H1 (cell line): ENCODE measurements around the gene VIT. TPM values are rescaled to one million over a fixed set of nuclear protein-coding genes. Genes with fewer than 3 reads are reported as not detected.

Experiments
- CTCF ChIA-PET: fragments of 300-600 bp; sonication (Branson Sonifier 250); formaldehyde crosslinking; loops from one replicate; lab custom pipeline; 2021; ENCODE audit not compliant: partially characterized antibody; lab: Charles Lee
- POLR2A ChIA-PET: fragments of 300-600 bp; sonication (Branson Sonifier 250); formaldehyde crosslinking; loops from one replicate; lab custom pipeline; 2021; ENCODE audit warnings: inconsistent platforms; ENCODE audit not compliant: partially characterized antibody; lab: Charles Lee
- DNase-seq, 2 experiments: peaks; one replicate each; pipeline versions ENCODE4 v3.0.0 to v3.0.0-alpha.2; 2010 to 2022; ENCODE audit warnings: low spot score in 2 of 2, low read depth in 1 of 2, mixed read lengths in 1 of 2
- FAIRE-seq: peaks from 2 replicates; lab custom pipeline; 2011; peaks lifted over from hg19 to GRCh38; lab: Jason Lieb, UNC
- H2AFZ ChIP-seq: 2 replicates; pipeline ENCODE4 v1.8.1; 2012; ENCODE audit warnings: low read length, inconsistent platforms
- H2AK5ac ChIP-seq: 2 replicates; pipeline ENCODE4 v1.6.1; 2013; ENCODE audit warnings: low read depth, low read length
- H2BK120ac ChIP-seq: replicated peaks from 2 replicates; pipeline ENCODE3; 2013; ENCODE audit warnings: low read depth, low read length, inconsistent platforms
- H2BK12ac ChIP-seq: 2 replicates; pipeline ENCODE4 v1.6.1; 2013; ENCODE audit warnings: low read depth, low read length
- H2BK15ac ChIP-seq: 2 replicates; pipeline ENCODE4 v1.6.1; 2013; ENCODE audit warnings: low read length
- H2BK20ac ChIP-seq: 2 replicates; pipeline ENCODE4 v1.6.1; 2013; ENCODE audit warnings: low read length
- H2BK5ac ChIP-seq: 2 replicates; pipeline ENCODE4 v1.6.1; 2013; ENCODE audit warnings: low read depth, low read length
- H3K14ac ChIP-seq: 2 replicates; pipeline ENCODE4 v1.6.1; 2013; ENCODE audit warnings: inconsistent platforms; ENCODE audit not compliant: insufficient read length
- H3K18ac ChIP-seq: 2 replicates; pipeline ENCODE4 v1.6.1; 2013; ENCODE audit warnings: low read length; ENCODE audit errors: extremely low read depth
- H3K23ac ChIP-seq: 2 replicates; pipeline ENCODE4 v1.6.1; 2013; ENCODE audit warnings: inconsistent platforms; ENCODE audit not compliant: insufficient read length
- H3K23me2 ChIP-seq: 2 replicates; pipeline ENCODE4 v1.6.1; 2013; ENCODE audit warnings: low read depth, low read length
- H3K27ac ChIP-seq: 2 replicates; pipeline ENCODE4 v1.6.1; 2011; ENCODE audit warnings: low read depth, low read length, inconsistent platforms
- H3K27me3 ChIP-seq, 4 experiments: replicated peaks in 1 of 4; 1 replicate in 1 of 4; 2 replicates in 3 of 4; pipeline versions ENCODE4 v1.6.1 to v1.8.1; 2011 to 2013; ENCODE audit warnings: low read length in 3 of 4, mild to moderate bottlenecking in 3 of 4, inconsistent platforms in 2 of 4, mixed read lengths in 2 of 4, moderate library complexity in 1 of 4; ENCODE audit not compliant: control insufficient read depth in 3 of 4, insufficient read depth in 3 of 4; ENCODE audit errors: extremely low read depth in 1 of 4
- H3K36me3 ChIP-seq, 4 experiments: 2 replicates each; pipeline versions ENCODE4 v1.6.1 to v1.8.1; 2011 to 2013; ENCODE audit warnings: mild to moderate bottlenecking in 4 of 4, low read length in 3 of 4, moderate library complexity in 2 of 4, control low read depth in 1 of 4, inconsistent platforms in 1 of 4; ENCODE audit not compliant: insufficient read depth in 4 of 4, control insufficient read depth in 2 of 4
- H3K4ac ChIP-seq: replicated peaks from 2 replicates; pipeline ENCODE3; 2013; ENCODE audit warnings: low read length, low read depth, mixed read lengths, inconsistent platforms; ENCODE audit not compliant: insufficient read length
- H3K4me1 ChIP-seq, 4 experiments: replicated peaks in 1 of 4; 1 replicate in 1 of 4; 2 replicates in 3 of 4; pipeline versions ENCODE4 v1.6.1 to v1.8.1; 2011 to 2013; ENCODE audit warnings: low read length in 3 of 4, inconsistent platforms in 2 of 4, mixed read lengths in 1 of 4; ENCODE audit not compliant: insufficient read depth in 4 of 4, control insufficient read depth in 3 of 4
- H3K4me2 ChIP-seq, 2 experiments: 2 replicates each; pipeline versions ENCODE4 v1.6.1 to v1.8.1; 2011 to 2013; ENCODE audit warnings: low read depth in 2 of 2, low read length in 2 of 2, control low read depth in 1 of 2, inconsistent platforms in 1 of 2, mild to moderate bottlenecking in 1 of 2; ENCODE audit not compliant: insufficient read depth in 1 of 2
- H3K4me3 ChIP-seq, 4 experiments: fragments of 200-600, 300-600 bp in 1 of 4; sonication (generic), shearing (Covaris generic), sonication (Bioruptor Twin) in 1 of 4; 2 replicates each; pipeline versions ENCODE4 v1.5.1 to v1.8.1; 2011 to 2016; ENCODE audit warnings: low read length in 4 of 4, low read depth in 3 of 4, control low read depth in 2 of 4, inconsistent platforms in 2 of 4, mild to moderate bottlenecking in 2 of 4, mixed read lengths in 1 of 4, moderate library complexity in 1 of 4; ENCODE audit not compliant: insufficient read depth in 2 of 4; ENCODE audit errors: extremely low read depth in 1 of 4
- H3K56ac ChIP-seq: replicated peaks from 2 replicates; pipeline ENCODE3; 2013; ENCODE audit warnings: low read depth, mild to moderate bottlenecking, mixed read lengths, low read length, inconsistent platforms; ENCODE audit not compliant: insufficient read length
- H3K79me1 ChIP-seq: 2 replicates; pipeline ENCODE4 v1.6.1; 2013; ENCODE audit warnings: low read depth, low read length, control low read depth
- H3K79me2 ChIP-seq, 2 experiments: 2 replicates each; pipeline versions ENCODE4 v1.6.1 to v1.8.1; 2012 to 2013; ENCODE audit warnings: low read length in 2 of 2, mild to moderate bottlenecking in 2 of 2, inconsistent platforms in 1 of 2; ENCODE audit not compliant: insufficient read depth in 2 of 2, control insufficient read depth in 1 of 2
- H3K9ac ChIP-seq, 4 experiments: replicated peaks in 1 of 4; 1 replicate in 1 of 4; 2 replicates in 3 of 4; pipeline versions ENCODE4 v1.6.1 to v1.8.1; 2011 to 2013; ENCODE audit warnings: low read depth in 3 of 4, low read length in 3 of 4, control low read depth in 2 of 4, mild to moderate bottlenecking in 2 of 4, moderate library complexity in 2 of 4, inconsistent platforms in 1 of 4; ENCODE audit errors: extremely low read depth in 1 of 4
- H3K9me3 ChIP-seq, 2 experiments: 2 replicates each; pipeline versions ENCODE4 v1.6.1 to v1.8.1; 2012 to 2013; ENCODE audit warnings: mild to moderate bottlenecking in 2 of 2, moderate library complexity in 2 of 2, control low read depth in 1 of 2, inconsistent platforms in 1 of 2, low read depth in 1 of 2, low read length in 1 of 2, mixed read lengths in 1 of 2; ENCODE audit not compliant: insufficient read depth in 2 of 2
- H4K20me1 ChIP-seq, 2 experiments: replicated peaks in 1 of 2; 2 replicates each; pipeline versions ENCODE3 to v1.8.1; 2011 to 2013; ENCODE audit warnings: inconsistent platforms in 2 of 2, low read length in 2 of 2, mild to moderate bottlenecking in 1 of 2; ENCODE audit not compliant: insufficient read depth in 2 of 2, control insufficient read depth in 1 of 2
- H4K5ac ChIP-seq: 2 replicates; pipeline ENCODE4 v1.6.1; 2013; ENCODE audit warnings: low read length, low read depth, mixed read lengths, inconsistent platforms; ENCODE audit not compliant: insufficient read length
- H4K8ac ChIP-seq: 2 replicates; pipeline ENCODE4 v1.8.0; 2013; ENCODE audit warnings: mild to moderate bottlenecking, moderate library complexity, low read length, inconsistent platforms; ENCODE audit not compliant: insufficient read depth; ENCODE audit errors: extremely low read depth
- H4K91ac ChIP-seq: replicated peaks from 2 replicates; pipeline ENCODE3; 2013; ENCODE audit warnings: low read length, mixed read lengths, inconsistent platforms; ENCODE audit not compliant: insufficient read length
- BCL11A ChIP-seq, 2 experiments: IDR thresholded peaks; one replicate each; pipeline ENCODE4 v1.6.1; 2011; ENCODE audit warnings: low read depth in 2 of 2, low read length in 2 of 2, mild to moderate bottlenecking in 2 of 2
- EGR1 ChIP-seq: IDR thresholded peaks from 2 replicates; pipeline ENCODE4 v1.6.1; 2011; ENCODE audit warnings: low read depth, low read length, borderline replicate concordance
- EZH2 ChIP-seq: fragments of 200-600 bp; sonication (generic); IDR thresholded peaks from 2 replicates; pipeline ENCODE4 v1.7.1; 2012; ENCODE audit warnings: low read depth, mild to moderate bottlenecking, moderate library complexity, low read length, inconsistent platforms; ENCODE audit not compliant: severe bottlenecking
- KDM4A ChIP-seq: IDR thresholded peaks from one replicate; pipeline ENCODE4 v1.7.1; 2012; ENCODE audit warnings: low read depth, mild to moderate bottlenecking, moderate library complexity, low read length, inconsistent platforms; ENCODE audit not compliant: severe bottlenecking
- MAFK ChIP-seq: IDR thresholded peaks from 2 replicates; pipeline ENCODE4 v1.6.1; 2012; ENCODE audit warnings: low read depth, mild to moderate bottlenecking, improper control_type of control experiment, low read length
- NANOG ChIP-seq: IDR thresholded peaks from 2 replicates; pipeline ENCODE4 v1.6.1; 2011; ENCODE audit warnings: low read length, low read depth, mild to moderate bottlenecking, inconsistent platforms; ENCODE audit not compliant: insufficient read depth, poor library complexity, severe bottlenecking
- POLR2AphosphoS5 ChIP-seq: IDR thresholded peaks from 2 replicates; pipeline ENCODE4 v1.6.1; 2011; ENCODE audit warnings: low read depth, low read length
- RAD21 ChIP-seq, 2 experiments: IDR thresholded peaks in 1 of 2; conservative IDR thresholded peaks in 1 of 2; 2 replicates each; pipeline ENCODE4 v1.6.1; 2011; ENCODE audit warnings: low read depth in 2 of 2, low read length in 2 of 2, improper control_type of control experiment in 1 of 2, inconsistent platforms in 1 of 2, mild to moderate bottlenecking in 1 of 2, moderate library complexity in 1 of 2
- RXRA ChIP-seq: IDR thresholded peaks from 2 replicates; pipeline ENCODE4 v1.6.1; 2011; ENCODE audit warnings: low read depth, mild to moderate bottlenecking, low read length, moderate library complexity; ENCODE audit not compliant: insufficient read depth
- SIN3A ChIP-seq, 2 experiments: IDR thresholded peaks in 1 of 2; conservative IDR thresholded peaks in 1 of 2; 2 replicates each; pipeline ENCODE4 v1.6.1; 2011 to 2012; ENCODE audit warnings: low read length in 2 of 2, improper control_type of control experiment in 1 of 2, low read depth in 1 of 2, mild to moderate bottlenecking in 1 of 2
- TBP ChIP-seq: IDR thresholded peaks from 2 replicates; pipeline ENCODE4 v1.6.1; 2011; ENCODE audit warnings: low read depth, low read length, improper control_type of control experiment
- polyA plus RNA-seq, 7 experiments: library from polyadenylated mRNA; depleted of rRNA in 3 of 7; stranded (reverse) in 5 of 7; unstranded in 2 of 7; fragments of >200 nt in 5 of 7; fragments of 200-250 nt in 2 of 7; gene quantifications; 1 replicate in 5 of 7; 2 replicates in 1 of 7; 4 replicates in 1 of 7; pipeline versions ENCODE4 v1.2.1 to v1.2.3, GENCODE V29; 2011 to 2013; ENCODE audit warnings: missing spikeins in 2 of 7, mixed read lengths in 2 of 7
- total RNA-seq: library from RNA; stranded (reverse); fragmentation: NEBNext Ultra II Directional; extraction: Animal tissue kit (Norgen Biotek cat#: 25700); gene quantifications from 2 replicates; pipeline ENCODE4 v1.2.1, GENCODE V29; 2021
- TF ChIP-seq, protein P1 (sequence below): IDR thresholded peaks from 2 replicates; pipeline ENCODE4 v1.6.1; 2012; ENCODE audit warnings: inconsistent platforms
- TF ChIP-seq, protein P2 (sequence below): IDR thresholded peaks from 2 replicates; pipeline ENCODE4 v1.6.1; 2011; ENCODE audit warnings: low read length, improper control_type of control experiment

The VIT gene
- total and polyA plus RNA-seq, 2 of the 8 experiments (the other 6 are each of a cell fraction or from before 2014, with no cell fraction given) = 0.03 TPM; not detected in 1

GRCh38 chr2:36659872-36660312 lies 36.6 kb upstream of the VIT start:
- ChIA-PET POLR2A (no interaction called here), CTCF (interaction anchor here (0.8 to 1.4 kb wide), 3 partner anchors 114 to 153 kb away, joined by 3 to 4 read pairs (median 3); no protein-coding TSS in a partner anchor)
- no peaks in the 10 kb centered on the region for H3K36me3 ChIP-seq
- no peak for DNase-seq
- no peak overlapping the region for H2BK120ac ChIP-seq
- TF ChIP-seq MAFK (no peak), BCL11A (IDR thresholded peaks at IDR 0.05; ENCODE audit: low read depth in 2 of 2, low read length in 2 of 2) (no peak), TBP (no peak), KDM4A (no peak), RXRA (no peak), RAD21 (IDR thresholded peaks at IDR 0.05 in 1 of 2, conservative IDR thresholded peaks at IDR 0.05 in 1 of 2; ENCODE audit: low read depth in 2 of 2, low read length in 2 of 2) (no peak), POLR2AphosphoS5 (no peak), NANOG (no peak), SIN3A (conservative IDR thresholded peaks at IDR 0.05 in 1 of 2, IDR thresholded peaks at IDR 0.05 in 1 of 2; ENCODE audit: low read depth in 1 of 2, low read length in 2 of 2) (no peak), EGR1 (no peak), EZH2 (no peak)
- TF ChIP-seq, protein P1, sequence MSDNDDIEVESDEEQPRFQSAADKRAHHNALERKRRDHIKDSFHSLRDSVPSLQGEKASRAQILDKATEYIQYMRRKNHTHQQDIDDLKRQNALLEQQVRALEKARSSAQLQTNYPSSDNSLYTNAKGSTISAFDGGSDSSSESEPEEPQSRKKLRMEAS = no peak
- TF ChIP-seq, protein P2, sequence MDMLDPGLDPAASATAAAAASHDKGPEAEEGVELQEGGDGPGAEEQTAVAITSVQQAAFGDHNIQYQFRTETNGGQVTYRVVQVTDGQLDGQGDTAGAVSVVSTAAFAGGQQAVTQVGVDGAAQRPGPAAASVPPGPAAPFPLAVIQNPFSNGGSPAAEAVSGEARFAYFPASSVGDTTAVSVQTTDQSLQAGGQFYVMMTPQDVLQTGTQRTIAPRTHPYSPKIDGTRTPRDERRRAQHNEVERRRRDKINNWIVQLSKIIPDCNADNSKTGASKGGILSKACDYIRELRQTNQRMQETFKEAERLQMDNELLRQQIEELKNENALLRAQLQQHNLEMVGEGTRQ = no peak
- no peak overlapping the region for H3K18ac ChIP-seq
- H3K9ac ChIP-seq = no peak overlapping the region
- H2BK15ac ChIP-seq = no peak overlapping the region
- no peak overlapping the region for H2AK5ac ChIP-seq
- no peaks in the 10 kb centered on the region for H3K27me3 ChIP-seq
- H2AFZ ChIP-seq = no peak overlapping the region
- FAIRE-seq = no peak
- H3K4ac ChIP-seq = no peak overlapping the region
- no peaks in the 10 kb centered on the region for H3K4me1 ChIP-seq
- H3K27ac ChIP-seq = no peak overlapping the region
- no peaks in the 10 kb centered on the region for H3K79me1 ChIP-seq
- no peak overlapping the region for H4K5ac ChIP-seq
- H2BK5ac ChIP-seq = no peak overlapping the region
- H3K23ac ChIP-seq = no peak overlapping the region
- no peak overlapping the region for H3K4me2 ChIP-seq
- no peak overlapping the region for H4K91ac ChIP-seq
- H3K23me2 ChIP-seq = no peaks in the 10 kb centered on the region
- H3K9me3 ChIP-seq = peaks cover 0 to 2% of the 10 kb centered on the region in 2 experiments; a peak in 1 of 4 replicates
- no peaks in the 10 kb centered on the region for H3K79me2 ChIP-seq
- no peaks in the 10 kb centered on the region for H4K20me1 ChIP-seq
- no peak overlapping the region for H2BK12ac ChIP-seq
- H2BK20ac ChIP-seq = no peak overlapping the region
- H3K14ac ChIP-seq = no peak overlapping the region
- no peak overlapping the region for H4K8ac ChIP-seq
- H3K4me3 ChIP-seq = no peak overlapping the region
- H3K56ac ChIP-seq = no peak overlapping the region
